ENCODE data around the gene KIAA1217.

The KIAA1217 gene

DNA sequence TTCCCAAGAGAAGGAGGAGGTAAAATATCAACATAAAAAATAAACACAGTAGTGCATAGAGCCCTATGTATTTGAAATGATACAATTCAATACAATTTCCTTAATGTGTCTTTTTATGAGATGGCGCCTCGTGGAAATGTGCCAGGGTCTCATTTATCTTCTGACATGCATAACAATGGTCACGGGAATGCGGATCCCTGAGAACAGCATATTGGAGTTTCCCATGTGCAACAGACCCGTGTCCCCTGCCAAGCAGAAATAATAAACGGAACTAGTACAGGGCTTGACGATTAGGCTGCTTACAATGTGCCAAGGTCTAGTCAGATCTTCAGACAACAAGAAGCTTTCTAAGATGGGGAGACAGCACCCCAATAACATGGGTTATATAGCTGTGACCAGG lies 296.8 kb downstream of the KIAA1217 start:
- H3F3A ChIP-seq (ENCODE audit: insufficient read depth, low read length), result no peaks in the 10 kb centered on the region
- H3K27ac ChIP-seq (ENCODE audit: low read depth, low read length, poor library complexity, severe bottlenecking), result no peak overlapping the region
- no peak overlapping the region for H3K9ac ChIP-seq (ENCODE audit: low read length)
- no peak overlapping the region for H3K4me2 ChIP-seq (ENCODE audit: low read length)
- H3K9me3 ChIP-seq (ENCODE audit: low read length), result no peaks in the 10 kb centered on the region
- H3K79me2 ChIP-seq (ENCODE audit: insufficient read depth, low read length), result no peaks in the 10 kb centered on the region
- H4K20me1 ChIP-seq (ENCODE audit: insufficient read depth, low read length), result no peaks in the 10 kb centered on the region
- no peaks in the 10 kb centered on the region for H3K27me3 ChIP-seq (ENCODE audit: insufficient read depth, low read length)
- no peaks in the 10 kb centered on the region for H3K4me1 ChIP-seq (ENCODE audit: insufficient read depth, low read length, severe bottlenecking)
- no peaks in the 10 kb centered on the region for H3K9me2 ChIP-seq (ENCODE audit: low read depth, low read length)
- no peaks in the 10 kb centered on the region for H3K36me3 ChIP-seq (ENCODE audit: insufficient read depth, low read length)
- no peak overlapping the region for H3K4me3 ChIP-seq (ENCODE audit: low read depth, low read length, poor library complexity, severe bottlenecking)
- TF ChIP-seq EZH2 (IDR thresholded peaks at IDR 0.05; ENCODE audit: borderline replicate concordance, low read length), result no peak
- TF ChIP-seq, protein P1, sequence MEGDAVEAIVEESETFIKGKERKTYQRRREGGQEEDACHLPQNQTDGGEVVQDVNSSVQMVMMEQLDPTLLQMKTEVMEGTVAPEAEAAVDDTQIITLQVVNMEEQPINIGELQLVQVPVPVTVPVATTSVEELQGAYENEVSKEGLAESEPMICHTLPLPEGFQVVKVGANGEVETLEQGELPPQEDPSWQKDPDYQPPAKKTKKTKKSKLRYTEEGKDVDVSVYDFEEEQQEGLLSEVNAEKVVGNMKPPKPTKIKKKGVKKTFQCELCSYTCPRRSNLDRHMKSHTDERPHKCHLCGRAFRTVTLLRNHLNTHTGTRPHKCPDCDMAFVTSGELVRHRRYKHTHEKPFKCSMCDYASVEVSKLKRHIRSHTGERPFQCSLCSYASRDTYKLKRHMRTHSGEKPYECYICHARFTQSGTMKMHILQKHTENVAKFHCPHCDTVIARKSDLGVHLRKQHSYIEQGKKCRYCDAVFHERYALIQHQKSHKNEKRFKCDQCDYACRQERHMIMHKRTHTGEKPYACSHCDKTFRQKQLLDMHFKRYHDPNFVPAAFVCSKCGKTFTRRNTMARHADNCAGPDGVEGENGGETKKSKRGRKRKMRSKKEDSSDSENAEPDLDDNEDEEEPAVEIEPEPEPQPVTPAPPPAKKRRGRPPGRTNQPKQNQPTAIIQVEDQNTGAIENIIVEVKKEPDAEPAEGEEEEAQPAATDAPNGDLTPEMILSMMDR (IDR thresholded peaks at IDR 0.05; ENCODE audit: low read length), result no peak
- no peak overlapping the region for H2AFZ ChIP-seq (ENCODE audit: low read length)

DNA sequence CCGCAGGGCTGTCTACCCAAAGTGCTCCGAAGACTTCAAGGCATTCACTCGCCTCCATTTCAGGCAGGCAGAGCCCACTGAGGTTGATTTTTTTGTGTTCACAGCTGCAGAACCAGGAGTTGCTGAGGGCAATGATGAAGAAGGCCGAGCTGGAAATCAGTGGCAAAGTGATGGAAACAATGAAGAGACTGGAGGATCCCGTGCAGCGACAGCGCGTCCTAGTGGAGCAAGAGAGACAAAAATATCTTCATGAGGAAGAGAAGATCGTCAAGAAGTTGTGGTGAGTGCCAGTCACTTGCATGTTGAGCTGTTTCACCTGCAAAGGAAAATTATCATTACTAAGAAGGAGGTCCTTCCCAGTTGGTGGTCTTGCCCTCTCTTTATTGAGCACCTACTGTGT lies 304.2 kb downstream of the KIAA1217 start:
- no peak for TF ChIP-seq EZH2 (IDR thresholded peaks at IDR 0.05; ENCODE audit: borderline replicate concordance, low read length)
- TF ChIP-seq, protein P1 (IDR thresholded peaks at IDR 0.05; ENCODE audit: low read length), result no peak

DNA sequence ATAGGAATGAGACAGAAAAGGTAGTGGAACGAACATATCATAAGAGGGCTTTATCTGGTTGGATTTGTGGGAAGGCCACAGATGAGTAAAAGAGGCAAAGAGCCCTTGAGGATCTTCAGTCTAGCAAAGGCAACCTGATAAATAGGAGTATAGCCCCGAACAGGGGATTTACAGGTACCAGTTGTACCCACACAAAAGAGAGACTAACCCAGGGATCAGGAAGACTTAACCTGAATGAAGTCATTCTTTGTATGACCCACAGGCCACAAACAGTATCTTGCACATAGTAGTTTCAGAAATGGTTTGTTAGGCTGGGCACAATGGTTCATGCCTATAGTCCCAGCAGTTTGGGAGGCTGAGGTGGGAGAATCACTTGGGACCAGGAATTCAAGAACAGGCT lies 306.5 kb downstream of the KIAA1217 start:
- TF ChIP-seq EZH2 (IDR thresholded peaks at IDR 0.05; ENCODE audit: borderline replicate concordance, low read length), result no peak
- TF ChIP-seq, protein P1 (IDR thresholded peaks at IDR 0.05; ENCODE audit: low read length), result no peak

More for the DNA sequence above, 304.2 kb downstream of the KIAA1217 start:
- Histone ChIP-seq H2AFZ (ENCODE audit: low read length) (no peak overlapping the region), H3K27me3 (ENCODE audit: insufficient read depth, low read length) (no peaks in the 10 kb centered on the region), H3K4me2 (ENCODE audit: low read length) (no peak overlapping the region), H3K36me3 (ENCODE audit: insufficient read depth, low read length) (no peaks in the 10 kb centered on the region), H3K79me2 (ENCODE audit: insufficient read depth, low read length) (no peaks in the 10 kb centered on the region), H4K20me1 (ENCODE audit: insufficient read depth, low read length) (no peaks in the 10 kb centered on the region), H3K4me1 (ENCODE audit: insufficient read depth, low read length, severe bottlenecking) (no peaks in the 10 kb centered on the region), H3K4me3 (ENCODE audit: low read depth, low read length, poor library complexity, severe bottlenecking) (no peak overlapping the region), H3K27ac (ENCODE audit: low read depth, low read length, poor library complexity, severe bottlenecking) (no peak overlapping the region), H3K9me2 (ENCODE audit: low read depth, low read length) (no peaks in the 10 kb centered on the region), H3K9me3 (ENCODE audit: low read length) (no peaks in the 10 kb centered on the region), H3K9ac (ENCODE audit: low read length) (no peak overlapping the region), H3F3A (ENCODE audit: insufficient read depth, low read length) (no peaks in the 10 kb centered on the region)

More for the DNA sequence above, 306.5 kb downstream of the KIAA1217 start:
- Histone ChIP-seq H3K36me3 (ENCODE audit: insufficient read depth, low read length) (no peaks in the 10 kb centered on the region), H3K4me2 (ENCODE audit: low read length) (no peak overlapping the region), H3K4me3 (ENCODE audit: low read depth, low read length, poor library complexity, severe bottlenecking) (no peak overlapping the region), H3F3A (ENCODE audit: insufficient read depth, low read length) (no peaks in the 10 kb centered on the region), H3K9me3 (ENCODE audit: low read length) (no peaks in the 10 kb centered on the region), H3K79me2 (ENCODE audit: insufficient read depth, low read length) (no peaks in the 10 kb centered on the region), H3K27me3 (ENCODE audit: insufficient read depth, low read length) (no peaks in the 10 kb centered on the region), H3K27ac (ENCODE audit: low read depth, low read length, poor library complexity, severe bottlenecking) (no peak overlapping the region), H3K4me1 (ENCODE audit: insufficient read depth, low read length, severe bottlenecking) (no peaks in the 10 kb centered on the region), H3K9me2 (ENCODE audit: low read depth, low read length) (no peaks in the 10 kb centered on the region), H2AFZ (ENCODE audit: low read length) (no peak overlapping the region), H4K20me1 (ENCODE audit: insufficient read depth, low read length) (no peaks in the 10 kb centered on the region), H3K9ac (ENCODE audit: low read length) (no peak overlapping the region)
